ENCODE measurements around the gene MTARC2. TPM values are rescaled to one million over a fixed set of nuclear protein-coding genes. Genes with fewer than 3 reads are reported as not detected.

The MTARC2 gene
- total and polyA plus RNA-seq, 2 experiments from 2014 or later = 1.9 to 4.8 TPM

GRCh38 chr1:220784751-220785150 lies 36.6 kb downstream of the MTARC2 start:
- Histone ChIP-seq H3K9me2 (ENCODE audit: insufficient read depth) (no peaks in the 10 kb centered on the region), H4K20me1 (ENCODE audit: insufficient read depth) (no peaks in the 10 kb centered on the region), H2AFZ (no peak overlapping the region), H3F3A (ENCODE audit: insufficient read depth) (no peaks in the 10 kb centered on the region), H3K9ac (no peak overlapping the region), H3K27ac (no peak overlapping the region), H3K4me1 (ENCODE audit: insufficient read depth) (no peaks in the 10 kb centered on the region), H3K4me3 (no peak overlapping the region), H3K9me3 (ENCODE audit: low read depth) (no peaks in the 10 kb centered on the region), H3K27me3 (replicated peaks; ENCODE audit: insufficient read depth) (no peaks in the 10 kb centered on the region), H3K79me2 (ENCODE audit: insufficient read depth) (no peaks in the 10 kb centered on the region), H3K4me2 (ENCODE audit: unreplicated experiment) (no peak overlapping the region), H3K36me3 (ENCODE audit: low read depth) (no peaks in the 10 kb centered on the region)
- in situ Hi-C loops (cut with MboI) = no loop called here
- TF ChIP-seq EZH2 (IDR thresholded peaks at IDR 0.05; ENCODE audit: insufficient read depth, poor library complexity, severe bottlenecking) (no peak), EZH2phosphoT487 (IDR thresholded peaks at IDR 0.05; ENCODE audit: insufficient read depth, low read depth) (no peak)
- WGBS, 2 experiments (ENCODE audit: low coverage in 1 of 2, low lambda C conversion rate in 2 of 2, missing lambda C conversion rate in 2 of 2) = 96 to 98% methylated on average over 4 of the region's 4 CpGs
- no peak for DNase-seq

- Histone ChIP-seq H2AFZ (peak overlapping the region; percentile 79; the same call in 1 of the 2 replicates), H3K27me3 (replicated peaks; ENCODE audit: insufficient read depth) (no peaks in the 10 kb centered on the region), H3K9me2 (ENCODE audit: insufficient read depth) (no peaks in the 10 kb centered on the region), H3K4me1 (ENCODE audit: insufficient read depth) (no peaks in the 10 kb centered on the region), H3K9ac (no peak overlapping the region), H3K27ac (no peak overlapping the region), H3K4me3 (no peak overlapping the region), H3K4me2 (ENCODE audit: unreplicated experiment) (no peak overlapping the region), H3F3A (ENCODE audit: insufficient read depth) (no peaks in the 10 kb centered on the region), H3K79me2 (ENCODE audit: insufficient read depth) (no peaks in the 10 kb centered on the region), H4K20me1 (ENCODE audit: insufficient read depth) (no peaks in the 10 kb centered on the region), H3K36me3 (ENCODE audit: low read depth) (no peaks in the 10 kb centered on the region), H3K9me3 (ENCODE audit: low read depth) (no peaks in the 10 kb centered on the region)
- in situ Hi-C loops (cut with MboI) = no loop called here
- TF ChIP-seq EZH2 (IDR thresholded peaks at IDR 0.05; ENCODE audit: insufficient read depth, poor library complexity, severe bottlenecking) (no peak), EZH2phosphoT487 (IDR thresholded peaks at IDR 0.05; ENCODE audit: insufficient read depth, low read depth) (no peak)
- no peak for DNase-seq
- 96 to 97% methylated on average over 11 of the region's 11 CpGs for WGBS, 2 experiments (ENCODE audit: low coverage in 1 of 2, low lambda C conversion rate in 2 of 2, missing lambda C conversion rate in 2 of 2)
These were observed 37.3 kb downstream of the MTARC2 start for GRCh38 chr1:220785166-220786056.

- TF ChIP-seq EZH2 (IDR thresholded peaks at IDR 0.05; ENCODE audit: insufficient read depth, poor library complexity, severe bottlenecking) (no peak), EZH2phosphoT487 (IDR thresholded peaks at IDR 0.05; ENCODE audit: insufficient read depth, low read depth) (no peak)
- Histone ChIP-seq H3F3A (ENCODE audit: insufficient read depth) (no peaks in the 10 kb centered on the region), H2AFZ (peak overlapping the region; percentile 79), H3K36me3 (ENCODE audit: low read depth) (no peaks in the 10 kb centered on the region), H3K9ac (peak overlapping the region; percentile 40; the same call in 1 of the 2 replicates), H3K9me2 (ENCODE audit: insufficient read depth) (no peaks in the 10 kb centered on the region), H3K4me2 (ENCODE audit: unreplicated experiment) (peak overlapping the region; percentile 78), H3K27ac (no peak overlapping the region), H3K4me3 (peak overlapping the region; percentile 70), H3K4me1 (ENCODE audit: insufficient read depth) (no peaks in the 10 kb centered on the region), H3K27me3 (replicated peaks; ENCODE audit: insufficient read depth) (no peaks in the 10 kb centered on the region), H3K9me3 (ENCODE audit: low read depth) (no peaks in the 10 kb centered on the region), H4K20me1 (ENCODE audit: insufficient read depth) (no peaks in the 10 kb centered on the region), H3K79me2 (ENCODE audit: insufficient read depth) (no peaks in the 10 kb centered on the region)
- in situ Hi-C loops (cut with MboI) = no loop called here
- no peak for DNase-seq
- WGBS, 2 experiments (ENCODE audit: low coverage in 1 of 2, low lambda C conversion rate in 2 of 2, missing lambda C conversion rate in 2 of 2) = 35 to 36% methylated on average over 13 of the region's 13 CpGs
These were observed 37.9 kb downstream of the MTARC2 start for GRCh38 chr1:220786057-220786336.

GRCh38 chr1:220786337-220787068 lies 38.4 kb downstream of the MTARC2 start, which contains the start of gene MTARC1:
MTARC1 (plus strand) TSS chr1:220786913; CDS start chr1:220786945, 32 bp downstream.
- no peak for TF ChIP-seq EZH2 (IDR thresholded peaks at IDR 0.05; ENCODE audit: insufficient read depth, poor library complexity, severe bottlenecking)
- TF ChIP-seq EZH2phosphoT487 (IDR thresholded peaks at IDR 0.05; ENCODE audit: insufficient read depth, low read depth) = no peak
- in situ Hi-C loops (cut with MboI) = no loop called here
- Histone ChIP-seq H3K36me3 (ENCODE audit: low read depth) (no peaks in the 10 kb centered on the region), H3K4me1 (ENCODE audit: insufficient read depth) (no peaks in the 10 kb centered on the region), H3K4me3 (peak within 1 kb of the TSS; percentile 70), H3K79me2 (ENCODE audit: insufficient read depth) (no peaks in the 10 kb centered on the region), H3K27ac (no peak within 1 kb of the TSS), H2AFZ (peak within 1 kb of the TSS; percentile 79), H3K9ac (peak within 1 kb of the TSS; percentile 40), H3F3A (ENCODE audit: insufficient read depth) (no peaks in the 10 kb centered on the region), H3K9me2 (ENCODE audit: insufficient read depth) (no peaks in the 10 kb centered on the region), H4K20me1 (ENCODE audit: insufficient read depth) (no peaks in the 10 kb centered on the region), H3K27me3 (replicated peaks; ENCODE audit: insufficient read depth) (no peaks in the 10 kb centered on the region), H3K4me2 (ENCODE audit: unreplicated experiment) (peak within 1 kb of the TSS; percentile 78), H3K9me3 (ENCODE audit: low read depth) (no peaks in the 10 kb centered on the region)
- WGBS, 2 experiments (ENCODE audit: low coverage in 1 of 2, low lambda C conversion rate in 2 of 2, missing lambda C conversion rate in 2 of 2) = 4 to 5% methylated on average over 44 to 55 of the region's 56 CpGs
- DNase-seq = peak; percentile 70

Data from GM23248 (cell line).